Measurements from ENCODE around the gene KCNK3.

DNA sequence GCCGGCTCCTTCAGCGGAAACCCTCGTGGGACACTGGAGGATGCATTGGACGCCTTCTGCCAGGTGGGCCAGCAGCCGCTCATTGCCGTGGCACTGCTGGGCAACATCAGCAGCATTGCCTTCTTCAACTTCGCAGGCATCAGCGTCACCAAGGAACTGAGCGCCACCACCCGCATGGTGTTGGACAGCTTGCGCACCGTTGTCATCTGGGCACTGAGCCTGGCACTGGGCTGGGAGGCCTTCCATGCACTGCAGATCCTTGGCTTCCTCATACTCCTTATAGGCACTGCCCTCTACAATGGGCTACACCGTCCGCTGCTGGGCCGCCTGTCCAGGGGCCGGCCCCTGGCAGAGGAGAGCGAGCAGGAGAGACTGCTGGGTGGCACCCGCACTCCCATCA, 85.6 kb downstream of the KCNK3 start:
- TF ChIP-seq CTCF (IDR thresholded peaks at IDR 0.05) (no peak), POLR2AphosphoS5 (IDR thresholded peaks at IDR 0.05) (no peak), POLR2A (IDR thresholded peaks at IDR 0.05) (no peak), EP300 (IDR thresholded peaks at IDR 0.05; ENCODE audit: low read depth) (no peak)
